ENCODE results near the gene TNFRSF19.

- no peak for TF ChIP-seq CTCF (IDR thresholded peaks at IDR 0.05; ENCODE audit: low read length)
- TF ChIP-seq EZH2 (IDR thresholded peaks at IDR 0.05; ENCODE audit: borderline replicate concordance, low read length): no peak
These were observed 101.7 kb downstream of the TNFRSF19 start for GRCh38 chr13:23671897-23672296.
